Sigmoid colon (tissue), 7 donors: ENCODE results near the gene AMT. TPM values are rescaled to one million over a fixed set of nuclear protein-coding genes. Genes with fewer than 3 reads are reported as not detected.

Source experiments
- DNase-seq: peaks from one replicate; pipeline ENCODE4 v3.0.0-alpha.2; 2019
- H3K27ac ChIP-seq, 4 donors: fragments of 200-600 bp; sonication (generic); one replicate each; pipeline ENCODE4 v1.5.1; 2016 to 2019; ENCODE audit warnings: mild to moderate bottlenecking in 1 of 4
- H3K27me3 ChIP-seq, 3 donors: fragments of 200-600 bp; sonication (generic); one replicate each; pipeline ENCODE4 v1.5.1; 2019; ENCODE audit warnings: mild to moderate bottlenecking in 1 of 3
- H3K36me3 ChIP-seq, 4 donors: fragments of 200-600 bp; sonication (generic); one replicate each; pipeline ENCODE4 v1.5.1; 2016 to 2019
- H3K4me1 ChIP-seq, 4 donors: fragments of 200-600 bp; sonication (generic); one replicate each; pipeline ENCODE4 v1.5.1; 2017 to 2019
- H3K4me3 ChIP-seq, 4 donors: fragments of 200-600 bp; sonication (generic); one replicate each; pipeline ENCODE4 v1.5.1; 2017 to 2019; ENCODE audit warnings: mild to moderate bottlenecking in 2 of 4, moderate library complexity in 1 of 4
- H3K9me3 ChIP-seq, 4 donors: fragments of 200-600 bp in 3 of 4; sonication (generic) in 3 of 4; one replicate each; pipeline versions ENCODE4 v1.5.1 to v1.6.1; 2013 to 2019
- CTCF ChIP-seq, 4 experiments: fragments of 450-650 bp in 3 of 4; fragments of 200-600 bp in 1 of 4; IDR thresholded peaks; one replicate each; pipeline ENCODE4 v1.5.1; 2016 to 2019; ENCODE audit warnings: antibody characterized with exemption in 4 of 4, mild to moderate bottlenecking in 3 of 4, moderate library complexity in 2 of 4
- EP300 ChIP-seq, 4 donors: sonication (generic); formaldehyde crosslinking; IDR thresholded peaks; one replicate each; pipeline ENCODE4 v1.6.1; 2017; ENCODE audit warnings: antibody characterized with exemption in 4 of 4
- POLR2A ChIP-seq, 2 donors: fragments of 450-650 bp; IDR thresholded peaks; one replicate each; pipeline ENCODE4 v1.6.1; 2016; ENCODE audit warnings: antibody characterized with exemption in 2 of 2, mild to moderate bottlenecking in 2 of 2, moderate library complexity in 2 of 2
- POLR2AphosphoS5 ChIP-seq, 4 donors: sonication (generic); formaldehyde crosslinking; IDR thresholded peaks; one replicate each; pipeline ENCODE4 v1.6.1; 2017; ENCODE audit warnings: antibody characterized with exemption in 4 of 4
- WGBS, 2 donors: extraction: QIAGEN DNeasy Blood & Tissue Kit; methylation state at CpG; one replicate each; pipeline ENCODE4 v1.1.7; 2013; 5-methylcytosine and 5-hydroxymethylcytosine counted together
- intact Hi-C: fragments of 100-400 bp; cut with DNase I; formaldehyde crosslinking; loops from one replicate; pipeline ENCODE4 v1.15.1; 2023
- polyA plus RNA-seq, 3 donors: library from polyadenylated mRNA; stranded (reverse); fragments of 200-250 nt; gene quantifications; one replicate each; pipeline ENCODE4 v1.2.3, GENCODE V29; 2013
- total RNA-seq, 4 donors: library from RNA; depleted of rRNA; stranded (reverse); fragments of >200 nt; gene quantifications; one replicate each; pipeline ENCODE4 v1.1.0, GENCODE V29; 2016
- donor health status: healthy with polysubstance abuse.
- donor health status: Bipolar disorder and iron deficiency.
- donor health status: healthy.

The AMT gene
- total and polyA plus RNA-seq, 7 donors: 3.1 to 16.1 (median 11.5) TPM

- Histone ChIP-seq H3K27me3 (no peaks in the 10 kb centered on the region), H3K9me3 (no peaks in the 10 kb centered on the region), H3K27ac (no peak overlapping the region), H3K36me3 (no peaks in the 10 kb centered on the region), H3K4me1 (peaks cover 0 to 63% (median 37%) of the 10 kb centered on the region in 4 donors), H3K4me3 (no peak overlapping the region)
- intact Hi-C loops: no loop called here
- 16 to 65% methylated on average over 5 of the region's 5 CpGs for WGBS, 2 donors
- DNase-seq: no peak
- TF ChIP-seq POLR2AphosphoS5 (IDR thresholded peaks at IDR 0.05) (no peak), CTCF (IDR thresholded peaks at IDR 0.05) (no peak), POLR2A (IDR thresholded peaks at IDR 0.05) (no peak), EP300 (IDR thresholded peaks at IDR 0.05) (no peak)
Measured at GRCh38 chr3:49383387-49383786, 38.9 kb downstream of the AMT start.

- Histone ChIP-seq H3K36me3 (peaks cover 3 to 21% (median 19%) of the 10 kb centered on the region in 4 donors), H3K4me1 (peaks cover 0 to 47% (median 17%) of the 10 kb centered on the region in 4 donors), H3K27me3 (no peaks in the 10 kb centered on the region), H3K9me3 (no peaks in the 10 kb centered on the region), H3K27ac (no peak overlapping the region), H3K4me3 (no peak overlapping the region)
- 86 to 87% methylated on average over 11 of the region's 11 CpGs for WGBS, 2 donors
- TF ChIP-seq EP300 (IDR thresholded peaks at IDR 0.05) (no peak), POLR2AphosphoS5 (IDR thresholded peaks at IDR 0.05) (no peak), CTCF (IDR thresholded peaks at IDR 0.05) (no peak), POLR2A (IDR thresholded peaks at IDR 0.05) (no peak)
- DNase-seq: no peak
- intact Hi-C loops: no loop called here
Measured at GRCh38 chr3:49378249-49378895, 43.9 kb downstream of the AMT start.

GRCh38 chr3:49377483-49377882 is 44.8 kb downstream of the AMT start:
- DNase-seq: no peak
- no peak overlapping the region for H3K4me3 ChIP-seq
- no peak overlapping the region for H3K27ac ChIP-seq
- peaks cover 0 to 43% (median 12%) of the 10 kb centered on the region in 4 donors for H3K4me1 ChIP-seq
- intact Hi-C loops: no loop called here
- TF ChIP-seq POLR2A (IDR thresholded peaks at IDR 0.05) (no peak), POLR2AphosphoS5 (IDR thresholded peaks at IDR 0.05) (no peak), CTCF (IDR thresholded peaks at IDR 0.05) (no peak), EP300 (IDR thresholded peaks at IDR 0.05) (no peak)
- no peaks in the 10 kb centered on the region for H3K27me3 ChIP-seq
- no peaks in the 10 kb centered on the region for H3K9me3 ChIP-seq
- WGBS, 2 donors: 89 to 93% methylated on average over 1 of the region's 1 CpG
- peaks cover 10 to 30% (median 27%) of the 10 kb centered on the region in 4 donors for H3K36me3 ChIP-seq

GRCh38 chr3:49371946-49372345 is 50.3 kb downstream of the AMT start:
- Histone ChIP-seq H3K9me3 (no peaks in the 10 kb centered on the region), H3K4me1 (peaks cover 0 to 16% (median 13%) of the 10 kb centered on the region in 4 donors), H3K27ac (no peak overlapping the region), H3K27me3 (no peaks in the 10 kb centered on the region), H3K4me3 (no peak overlapping the region), H3K36me3 (peaks cover 21 to 66% (median 42%) of the 10 kb centered on the region in 4 donors)
- intact Hi-C loops: no loop called here
- DNase-seq: no peak
- TF ChIP-seq POLR2A (IDR thresholded peaks at IDR 0.05) (no peak), EP300 (IDR thresholded peaks at IDR 0.05) (no peak), POLR2AphosphoS5 (IDR thresholded peaks at IDR 0.05) (no peak), CTCF (IDR thresholded peaks at IDR 0.05) (no peak)
